Subcutaneous adipose tissue (tissue), 4 donors: ENCODE data around the gene STK36. TPM values are rescaled to one million over a fixed set of nuclear protein-coding genes. Genes with fewer than 3 reads are reported as not detected.

ENCODE experiments used
- total RNA-seq, 4 donors: library from RNA; depleted of rRNA; stranded (reverse); fragments of >200 nt; gene quantifications; one replicate each; pipeline ENCODE4 v1.1.0, GENCODE V29; 2016
- TF ChIP-seq, protein P1 (sequence below): fragments of 450-650 bp; IDR thresholded peaks from one replicate; pipeline ENCODE4 v1.5.1; 2016; ENCODE audit warnings: low read depth, mild to moderate bottlenecking, control low read depth, antibody characterized with exemption, moderate library complexity

Gene STK36
- total RNA-seq, 4 donors from 2014 or later: 19.4 to 48.0 (median 26.8) TPM

DNA sequence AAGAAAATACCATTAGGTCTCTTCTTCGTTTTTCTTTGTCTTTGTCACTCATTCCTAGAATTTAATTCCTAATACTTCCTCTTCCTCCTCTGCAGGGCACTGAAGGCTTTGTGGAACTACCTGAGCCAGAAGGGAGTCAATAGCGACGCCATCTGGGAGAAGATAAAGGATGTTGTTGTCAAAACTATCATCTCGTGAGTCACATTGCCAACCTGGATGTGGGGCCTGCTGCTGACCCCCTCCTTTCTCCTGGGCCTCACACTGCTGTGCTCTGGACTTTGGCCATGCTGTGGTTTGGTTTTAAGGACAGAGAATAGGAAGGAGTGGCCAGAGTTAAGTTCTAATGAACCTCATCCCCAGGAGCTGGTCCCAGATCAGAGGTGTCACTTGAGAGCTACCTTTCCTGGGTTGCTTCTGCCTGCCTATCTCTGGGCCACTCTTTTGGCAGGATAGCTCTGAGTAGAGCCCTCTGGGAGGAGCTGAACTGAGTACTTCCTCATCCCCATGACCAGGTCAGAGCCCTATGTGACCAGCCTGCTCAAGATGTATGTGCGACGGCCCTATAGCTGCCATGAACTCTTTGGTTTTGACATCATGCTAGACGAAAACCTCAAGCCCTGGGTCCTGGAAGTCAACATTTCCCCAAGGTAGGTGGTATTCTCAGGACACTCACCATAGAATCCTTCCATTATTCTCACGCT, 77.0 kb downstream of the STK36 start:
- TF ChIP-seq, protein P1, sequence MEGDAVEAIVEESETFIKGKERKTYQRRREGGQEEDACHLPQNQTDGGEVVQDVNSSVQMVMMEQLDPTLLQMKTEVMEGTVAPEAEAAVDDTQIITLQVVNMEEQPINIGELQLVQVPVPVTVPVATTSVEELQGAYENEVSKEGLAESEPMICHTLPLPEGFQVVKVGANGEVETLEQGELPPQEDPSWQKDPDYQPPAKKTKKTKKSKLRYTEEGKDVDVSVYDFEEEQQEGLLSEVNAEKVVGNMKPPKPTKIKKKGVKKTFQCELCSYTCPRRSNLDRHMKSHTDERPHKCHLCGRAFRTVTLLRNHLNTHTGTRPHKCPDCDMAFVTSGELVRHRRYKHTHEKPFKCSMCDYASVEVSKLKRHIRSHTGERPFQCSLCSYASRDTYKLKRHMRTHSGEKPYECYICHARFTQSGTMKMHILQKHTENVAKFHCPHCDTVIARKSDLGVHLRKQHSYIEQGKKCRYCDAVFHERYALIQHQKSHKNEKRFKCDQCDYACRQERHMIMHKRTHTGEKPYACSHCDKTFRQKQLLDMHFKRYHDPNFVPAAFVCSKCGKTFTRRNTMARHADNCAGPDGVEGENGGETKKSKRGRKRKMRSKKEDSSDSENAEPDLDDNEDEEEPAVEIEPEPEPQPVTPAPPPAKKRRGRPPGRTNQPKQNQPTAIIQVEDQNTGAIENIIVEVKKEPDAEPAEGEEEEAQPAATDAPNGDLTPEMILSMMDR: no peak

Other genes starting within 250 kb of the STK36 start
- gene USP37, start 103.7 kb upstream of the STK36 start, total RNA-seq: 10 to 100 TPM; 11.2 to 13.4 (median 11.7) TPM
- 10 to 100 TPM; 22.6 to 53.8 (median 31.9) TPM for gene CNOT9, start 103.2 kb upstream of the STK36 start, total RNA-seq
- 1 to 10 TPM; 1.1 to 2.6 (median 1.6) TPM for gene PLCD4, start 64.2 kb upstream of the STK36 start, total RNA-seq
- gene ZNF142, start 12.5 kb upstream of the STK36 start, total RNA-seq: 10 to 100 TPM in 3 of 4 donors, 1 to 10 TPM in 1; 8.5 to 31.1 (median 11.9) TPM
- 10 to 100 TPM; 14.8 to 38.8 (median 24.9) TPM for gene BCS1L, start 12.4 kb upstream of the STK36 start, total RNA-seq
- 10 to 100 TPM in 3 of 4 donors, 1 to 10 TPM in 1; 7.5 to 13.7 (median 12.0) TPM for gene RNF25, start 84 bp upstream of the STK36 start, total RNA-seq
- gene TTLL4, start 38.7 kb downstream of the STK36 start, total RNA-seq: 10 to 100 TPM in 3 of 4 donors, 1 to 10 TPM in 1; 7.0 to 19.1 (median 15.4) TPM
- 100 to 1,000 TPM in 1 of 4 donors, 10 to 100 TPM in 3; 11.9 to 206 (median 22.6) TPM for gene CYP27A1, start 110.1 kb downstream of the STK36 start, total RNA-seq
- gene PRKAG3, start 159.7 kb downstream of the STK36 start, total RNA-seq: not detected
- gene WNT6, start 187.7 kb downstream of the STK36 start, total RNA-seq: 1 to 10 TPM in 1 of 4 donors, under 1 TPM in 1, not detected in 2; 0.34 to 2.0 TPM
- gene WNT10A, start 208.8 kb downstream of the STK36 start, total RNA-seq: not detected